H9 (cell line): Measurements from ENCODE around the gene SEC11A. TPM values are rescaled to one million over a fixed set of nuclear protein-coding genes. Genes with fewer than 3 reads are reported as not detected.

ENCODE experiments used
- DNase-seq: peaks from one replicate; pipeline ENCODE4 v3.0.0-alpha.2; 2017
- H2AFZ ChIP-seq: one replicate; pipeline ENCODE4 v1.6.1; 2013; ENCODE audit warnings: mild to moderate bottlenecking, low read length, control low read depth, moderate library complexity
- H2AK5ac ChIP-seq: 2 replicates; pipeline ENCODE4 v1.6.1; 2013; ENCODE audit warnings: low read length, control low read depth, mixed read lengths; ENCODE audit not compliant: insufficient read length
- H2BK120ac ChIP-seq: one replicate; pipeline ENCODE4 v1.6.1; 2013; ENCODE audit warnings: low read depth, mild to moderate bottlenecking, low read length, control low read depth, inconsistent platforms; ENCODE audit not compliant: poor library complexity, severe bottlenecking
- H2BK12ac ChIP-seq: 2 replicates; pipeline ENCODE4 v1.6.1; 2013; ENCODE audit warnings: low read length, control low read depth, mixed read lengths, low read depth; ENCODE audit not compliant: insufficient read length
- H2BK15ac ChIP-seq: 2 replicates; pipeline ENCODE4 v1.6.1; 2013; ENCODE audit warnings: low read depth, low read length, control low read depth
- H2BK20ac ChIP-seq: one replicate; pipeline ENCODE4 v1.6.1; 2013; ENCODE audit warnings: low read depth, mild to moderate bottlenecking, low read length, control low read depth, inconsistent platforms; ENCODE audit not compliant: poor library complexity, severe bottlenecking
- H2BK5ac ChIP-seq: 2 replicates; pipeline ENCODE4 v1.6.1; 2013; ENCODE audit warnings: low read length, control low read depth, mixed read lengths; ENCODE audit not compliant: insufficient read length
- H3K14ac ChIP-seq: 2 replicates; pipeline ENCODE4 v1.6.1; 2013; ENCODE audit warnings: low read length, control low read depth; ENCODE audit not compliant: insufficient read depth
- H3K18ac ChIP-seq: 2 replicates; pipeline ENCODE4 v1.6.1; 2013; ENCODE audit warnings: low read depth, mild to moderate bottlenecking, mixed read lengths, low read length, control low read depth; ENCODE audit not compliant: insufficient read length
- H3K23ac ChIP-seq: 2 replicates; pipeline ENCODE4 v1.6.1; 2013; ENCODE audit warnings: low read length, control low read depth, mixed read lengths, low read depth; ENCODE audit not compliant: insufficient read length
- H3K23me2 ChIP-seq: 2 replicates; pipeline ENCODE4 v1.6.1; 2013; ENCODE audit warnings: low read depth, mild to moderate bottlenecking, mixed read lengths, low read length, control low read depth; ENCODE audit not compliant: insufficient read length, poor library complexity, severe bottlenecking
- H3K27ac ChIP-seq: 2 replicates; pipeline ENCODE4 v1.5.1; 2013; ENCODE audit warnings: low read length, control low read depth, mixed read lengths, low read depth; ENCODE audit not compliant: insufficient read length
- H3K27me3 ChIP-seq: 2 replicates; pipeline ENCODE4 v1.6.1; 2013; ENCODE audit warnings: low read length, control low read depth, inconsistent platforms; ENCODE audit not compliant: insufficient read depth
- H3K4ac ChIP-seq: 2 replicates; pipeline ENCODE4 v1.6.1; 2013; ENCODE audit warnings: low read depth, mild to moderate bottlenecking, control low read depth, inconsistent platforms, low read length, moderate library complexity
- H3K4me1 ChIP-seq: 2 replicates; pipeline ENCODE4 v1.6.1; 2013; ENCODE audit warnings: low read length, control low read depth, inconsistent platforms; ENCODE audit not compliant: insufficient read depth
- H3K4me2 ChIP-seq: 2 replicates; pipeline ENCODE4 v1.6.1; 2013; ENCODE audit warnings: low read length, control low read depth, mixed read lengths; ENCODE audit not compliant: insufficient read length, insufficient read depth
- H3K56ac ChIP-seq: 2 replicates; pipeline ENCODE4 v1.6.1; 2013; ENCODE audit warnings: low read depth, mild to moderate bottlenecking, mixed read lengths, low read length, control low read depth; ENCODE audit not compliant: insufficient read length
- H3K79me1 ChIP-seq: 2 replicates; pipeline ENCODE4 v1.6.1; 2013; ENCODE audit warnings: low read depth, mild to moderate bottlenecking, moderate library complexity, low read length, control low read depth, inconsistent platforms; ENCODE audit not compliant: insufficient read depth, poor library complexity, severe bottlenecking
- H3K79me2 ChIP-seq: 2 replicates; pipeline ENCODE4 v1.6.1; 2013; ENCODE audit warnings: low read length, control low read depth, inconsistent platforms; ENCODE audit not compliant: insufficient read depth
- H3K9ac ChIP-seq: 2 replicates; pipeline ENCODE4 v1.6.1; 2013; ENCODE audit warnings: low read length, control low read depth, mixed read lengths; ENCODE audit not compliant: insufficient read length; ENCODE audit errors: extremely low read depth
- H3K9me3 ChIP-seq: one replicate; pipeline ENCODE4 v1.6.1; 2013; ENCODE audit warnings: low read depth, low read length, inconsistent platforms; ENCODE audit not compliant: control insufficient read depth
- H3T11ph ChIP-seq: one replicate; pipeline ENCODE4 v1.6.1; 2013; ENCODE audit warnings: mild to moderate bottlenecking, low read length, control low read depth, inconsistent platforms
- H4K20me1 ChIP-seq: one replicate; pipeline ENCODE4 v1.6.1; 2013; ENCODE audit not compliant: control insufficient read depth, insufficient read length, insufficient read depth
- H4K5ac ChIP-seq: 2 replicates; pipeline ENCODE4 v1.6.1; 2013; ENCODE audit warnings: low read depth, mild to moderate bottlenecking, mixed read lengths, low read length, control low read depth; ENCODE audit not compliant: insufficient read length
- H4K8ac ChIP-seq: replicated peaks from 2 replicates; pipeline ENCODE4 v1.6.1; 2013; ENCODE audit warnings: low read length, control low read depth, mixed read lengths, low read depth; ENCODE audit not compliant: insufficient read length
- H4K91ac ChIP-seq: 2 replicates; pipeline ENCODE4 v1.6.1; 2013; ENCODE audit warnings: low read depth, mild to moderate bottlenecking, moderate library complexity, mixed read lengths, low read length, control low read depth; ENCODE audit not compliant: insufficient read length
- H3K27ac Mint-ChIP-seq, 3 experiments: 2 replicates in 2 of 3; 3 replicates in 1 of 3; pipeline ENCODE4 v1.8.0; 2020 to 2021; ENCODE audit warnings: mixed read lengths in 3 of 3, mild to moderate bottlenecking in 1 of 3, moderate library complexity in 1 of 3
- H3K27me3 Mint-ChIP-seq: 2 replicates; pipeline ENCODE4 v1.8.0; 2021; ENCODE audit warnings: low read depth, mild to moderate bottlenecking, moderate library complexity, mixed read lengths
- H3K36me3 Mint-ChIP-seq, 3 experiments: 2 replicates in 2 of 3; 3 replicates in 1 of 3; pipeline ENCODE4 v1.8.0; 2020 to 2021; ENCODE audit warnings: low read depth in 3 of 3, mixed read lengths in 3 of 3; ENCODE audit not compliant: insufficient read depth in 1 of 3
- H3K4me1 Mint-ChIP-seq, 2 experiments: 2 replicates each; pipeline ENCODE4 v1.8.0; 2020; ENCODE audit warnings: mixed read lengths in 2 of 2
- H3K4me3 Mint-ChIP-seq, 2 experiments: 2 replicates in 1 of 2; 3 replicates in 1 of 2; pipeline ENCODE4 v1.8.0; 2020 to 2021; ENCODE audit warnings: mild to moderate bottlenecking in 2 of 2, mixed read lengths in 2 of 2, moderate library complexity in 1 of 2
- H3K9me3 Mint-ChIP-seq, 2 experiments: 2 replicates in 1 of 2; 3 replicates in 1 of 2; pipeline ENCODE4 v1.8.0; 2020; ENCODE audit warnings: mild to moderate bottlenecking in 2 of 2, mixed read lengths in 2 of 2, moderate library complexity in 1 of 2
- CTCF ChIP-seq: fragments of 200-600 bp; sonication (generic); conservative IDR thresholded peaks from 3 replicates; pipeline ENCODE4 v1.8.0; 2021; ENCODE audit warnings: antibody characterized with exemption, mild to moderate bottlenecking
- WGBS: extraction: QIAGEN DNeasy Blood & Tissue Kit; methylation state at CpG from one replicate; pipeline ENCODE4 v1.1.7; 2013; ENCODE audit warnings: missing lambda C conversion rate, low lambda C conversion rate, mixed read lengths; ENCODE audit not compliant: insufficient read length; ENCODE audit errors: extremely low coverage; 5-methylcytosine and 5-hydroxymethylcytosine counted together
- total RNA-seq: library from RNA; stranded (reverse); gene quantifications from 2 replicates; pipeline ENCODE4 v1.2.1, GENCODE V29; 2021

SEC11A gene
- total RNA-seq, 1 experiment from 2014 or later: 250 TPM

GRCh38 chr15:84648539-84648938, 67.4 kb downstream of the SEC11A start:
- Histone ChIP-seq H2AK5ac (no peak overlapping the region), H3K79me1 (no peaks in the 10 kb centered on the region), H2AFZ (no peak overlapping the region), H3K18ac (no peak overlapping the region), H3K4me1 (no peaks in the 10 kb centered on the region), H2BK120ac (no peak overlapping the region), H4K91ac (no peak overlapping the region), H3K27ac (no peak overlapping the region), H2BK12ac (no peak overlapping the region), H3K79me2 (no peaks in the 10 kb centered on the region), H2BK15ac (no peak overlapping the region), H3K56ac (no peak overlapping the region), H3K14ac (no peak overlapping the region), H2BK20ac (no peak overlapping the region), H3K23ac (no peak overlapping the region), H4K8ac (no peak overlapping the region), H4K20me1 (no peaks in the 10 kb centered on the region), H3T11ph (no peak overlapping the region), H3K9ac (no peak overlapping the region), H3K4me2 (no peak overlapping the region), H3K27me3 (no peaks in the 10 kb centered on the region), H3K4ac (no peak overlapping the region), H2BK5ac (no peak overlapping the region), H3K9me3 (no peaks in the 10 kb centered on the region), H3K23me2 (peaks cover 2% of the 10 kb centered on the region), H4K5ac (no peak overlapping the region)
- Mint-ChIP-seq H3K36me3 (peaks cover 36 to 82% (median 62%) of the 10 kb centered on the region in 3 experiments), H3K27ac (no peak overlapping the region), H3K9me3 (no peaks in the 10 kb centered on the region), H3K4me1 (peaks cover 3% of the 10 kb centered on the region in 2 experiments; a peak in 2 of 4 replicates), H3K4me3 (no peak overlapping the region), H3K27me3 (no peaks in the 10 kb centered on the region)
- no CpG with 5 or more reads among the region's 3 CpGs for WGBS
- TF ChIP-seq CTCF: no peak
- no peak for DNase-seq
